ENCODE results near the gene OLA1. TPM values are rescaled to one million over a fixed set of nuclear protein-coding genes. Genes with fewer than 3 reads are reported as not detected.
A peak's percentile ranks its signal among the peaks of the same experiment; 100 is the strongest.

OLA1 gene
- polyA plus RNA-seq, 1 of the 3 experiments (the other 2 are of a cell fraction), result 46.9 TPM

DNA sequence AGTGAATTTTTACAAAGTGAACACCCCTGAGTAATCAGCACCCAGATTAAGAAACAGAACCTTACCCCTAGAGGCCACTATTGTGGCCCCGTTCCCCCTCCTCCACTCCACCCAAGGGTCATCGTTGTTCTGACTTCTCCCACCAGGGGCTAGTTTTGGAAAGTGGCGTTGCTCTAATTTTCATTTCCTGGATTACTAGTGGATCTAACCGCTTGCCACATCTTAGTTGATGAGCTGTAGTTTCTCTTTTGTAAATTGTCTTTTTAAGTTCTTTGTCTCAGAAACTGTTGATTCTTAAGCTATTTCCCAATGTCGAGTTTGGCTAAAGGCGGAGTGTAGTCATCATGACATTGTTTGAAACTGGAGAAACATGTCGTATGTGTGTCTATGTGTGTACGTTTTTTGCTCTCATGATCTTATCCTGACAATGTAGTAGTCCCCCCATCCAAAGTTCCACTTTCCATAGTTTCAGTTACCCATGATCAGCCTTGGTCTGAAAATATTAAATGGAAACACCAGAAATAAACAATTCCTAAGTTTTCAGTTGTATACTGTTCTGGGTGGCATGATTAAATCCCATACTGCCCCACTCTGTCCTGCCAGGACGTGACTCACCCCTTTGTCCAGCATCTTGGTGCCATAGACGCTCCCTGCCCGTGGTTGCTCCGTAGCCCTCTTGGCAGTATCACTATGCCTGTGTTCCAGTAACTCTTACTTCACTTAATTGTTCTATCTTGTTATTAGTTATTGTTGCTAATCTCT lies 212.2 kb downstream of the OLA1 start:
- Histone ChIP-seq H3K9ac (no peak overlapping the region), H3K27me3 (ENCODE audit: insufficient read depth) (no peaks in the 10 kb centered on the region), H3K9me2 (no peaks in the 10 kb centered on the region), H4K20me1 (ENCODE audit: insufficient read depth) (no peaks in the 10 kb centered on the region), H3F3A (replicated peaks; ENCODE audit: insufficient read depth) (peaks cover 9% of the 10 kb centered on the region), H3K79me2 (ENCODE audit: insufficient read depth) (no peaks in the 10 kb centered on the region), H3K4me1 (ENCODE audit: control insufficient read depth in 1 of 2, insufficient read depth in 2 of 2, low read depth in 1 of 2, low read length in 1 of 2) (peaks cover 6 to 14% of the 10 kb centered on the region in 2 experiments; a peak in 2 of 4 replicates), H3K4me2 (0 out of 2 replicates have a peak overlapping the region, but pooled peaks have one; percentile 26), H3K9me3 (no peaks in the 10 kb centered on the region), H3K27ac (ENCODE audit: low read depth in 2 of 2, low read length in 1 of 2) (no peak overlapping the region), H3K4me3 (ENCODE audit: low read depth in 2 of 2, low read length in 1 of 2) (0 out of 4 replicates have a peak overlapping the region, but pooled peaks of 1 of the 2 experiments have one; percentile 2), H3K36me3 (replicated peaks in 1 of 2; ENCODE audit: control insufficient read depth in 1 of 2, insufficient read depth in 2 of 2, low read length in 1 of 2) (no peaks in the 10 kb centered on the region), H2AFZ (ENCODE audit: low read depth) (peak overlapping the region; percentile 27; the same call in 1 of the 2 replicates)
- TF ChIP-seq FOXJ3 (CRISPR knock-in tag; IDR thresholded peaks at IDR 0.05) (no peak), FOSL2 (IDR thresholded peaks at IDR 0.05; ENCODE audit: borderline replicate concordance, low read depth) (peak; percentile 41; the same call in 1 of the 2 replicates), ELF1 (IDR thresholded peaks at IDR 0.05) (no peak), YY1 (IDR thresholded peaks at IDR 0.05; ENCODE audit: low read depth) (no peak), EZH2phosphoT487 (IDR thresholded peaks at IDR 0.05; ENCODE audit: borderline replicate concordance, low read depth) (no peak)
- TF ChIP-seq, protein P1, sequence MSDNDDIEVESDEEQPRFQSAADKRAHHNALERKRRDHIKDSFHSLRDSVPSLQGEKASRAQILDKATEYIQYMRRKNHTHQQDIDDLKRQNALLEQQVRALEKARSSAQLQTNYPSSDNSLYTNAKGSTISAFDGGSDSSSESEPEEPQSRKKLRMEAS (IDR thresholded peaks at IDR 0.05; ENCODE audit: low read depth), result 0 out of 2 replicates have a peak, but pooled peaks have one; percentile 18
- TF ChIP-seq, protein P2, sequence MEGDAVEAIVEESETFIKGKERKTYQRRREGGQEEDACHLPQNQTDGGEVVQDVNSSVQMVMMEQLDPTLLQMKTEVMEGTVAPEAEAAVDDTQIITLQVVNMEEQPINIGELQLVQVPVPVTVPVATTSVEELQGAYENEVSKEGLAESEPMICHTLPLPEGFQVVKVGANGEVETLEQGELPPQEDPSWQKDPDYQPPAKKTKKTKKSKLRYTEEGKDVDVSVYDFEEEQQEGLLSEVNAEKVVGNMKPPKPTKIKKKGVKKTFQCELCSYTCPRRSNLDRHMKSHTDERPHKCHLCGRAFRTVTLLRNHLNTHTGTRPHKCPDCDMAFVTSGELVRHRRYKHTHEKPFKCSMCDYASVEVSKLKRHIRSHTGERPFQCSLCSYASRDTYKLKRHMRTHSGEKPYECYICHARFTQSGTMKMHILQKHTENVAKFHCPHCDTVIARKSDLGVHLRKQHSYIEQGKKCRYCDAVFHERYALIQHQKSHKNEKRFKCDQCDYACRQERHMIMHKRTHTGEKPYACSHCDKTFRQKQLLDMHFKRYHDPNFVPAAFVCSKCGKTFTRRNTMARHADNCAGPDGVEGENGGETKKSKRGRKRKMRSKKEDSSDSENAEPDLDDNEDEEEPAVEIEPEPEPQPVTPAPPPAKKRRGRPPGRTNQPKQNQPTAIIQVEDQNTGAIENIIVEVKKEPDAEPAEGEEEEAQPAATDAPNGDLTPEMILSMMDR (IDR thresholded peaks at IDR 0.05), result peak; percentile 32
- CTCF ChIA-PET, result interaction anchor here (1.7 kb wide), 1 partner anchor 15 kb away, joined by 8 read pairs; no protein-coding TSS in a partner anchor
- 75% methylated on average over 12 of the region's 12 CpGs for WGBS (ENCODE audit: low lambda C conversion rate)
- no peak for DNase-seq
- POLR2A ChIA-PET, result no interaction called here

DNA sequence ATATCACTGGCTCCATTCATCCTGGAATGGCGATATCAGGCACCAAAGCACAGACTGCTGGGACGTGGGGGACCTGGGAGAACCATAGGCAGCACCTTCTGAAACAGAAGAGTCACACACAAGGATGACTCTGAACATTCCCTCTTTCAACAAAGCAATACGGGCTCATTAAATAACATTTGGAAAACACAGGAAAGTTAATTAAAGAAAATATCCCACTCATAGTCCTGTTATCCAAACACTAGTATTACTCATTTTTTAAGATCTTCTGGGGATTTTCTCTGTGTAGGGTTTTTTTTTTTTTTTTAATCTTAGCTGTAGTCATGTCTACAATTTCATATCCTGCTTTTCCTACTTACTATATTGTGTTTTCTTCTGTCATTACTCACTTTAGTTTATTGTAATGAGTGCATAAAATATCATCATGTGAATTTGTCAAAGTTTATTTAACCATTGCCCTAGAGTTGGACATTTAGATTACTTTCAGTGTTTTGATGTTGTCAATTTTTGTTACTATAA lies 213.2 kb downstream of the OLA1 start:
- Histone ChIP-seq H3K9me2 (no peaks in the 10 kb centered on the region), H3K9ac (no peak overlapping the region), H3K36me3 (replicated peaks in 1 of 2; ENCODE audit: control insufficient read depth in 1 of 2, insufficient read depth in 2 of 2, low read length in 1 of 2) (no peaks in the 10 kb centered on the region), H3K4me1 (ENCODE audit: control insufficient read depth in 1 of 2, insufficient read depth in 2 of 2, low read depth in 1 of 2, low read length in 1 of 2) (peaks cover 5 to 14% of the 10 kb centered on the region in 2 experiments; a peak in 2 of 4 replicates), H3F3A (replicated peaks; ENCODE audit: insufficient read depth) (peaks cover 9% of the 10 kb centered on the region), H2AFZ (ENCODE audit: low read depth) (no peak overlapping the region), H3K4me3 (ENCODE audit: low read depth in 2 of 2, low read length in 1 of 2) (no peak overlapping the region), H3K27me3 (ENCODE audit: insufficient read depth) (no peaks in the 10 kb centered on the region), H3K27ac (ENCODE audit: low read depth in 2 of 2, low read length in 1 of 2) (no peak overlapping the region), H3K79me2 (ENCODE audit: insufficient read depth) (no peaks in the 10 kb centered on the region), H4K20me1 (ENCODE audit: insufficient read depth) (no peaks in the 10 kb centered on the region), H3K9me3 (no peaks in the 10 kb centered on the region), H3K4me2 (no peak overlapping the region)
- CTCF ChIA-PET, result interaction anchor here (1.1 kb wide), 1 partner anchor 632 kb away, joined by 4 read pairs; no protein-coding TSS in a partner anchor
- no peak for DNase-seq
- POLR2A ChIA-PET, result no interaction called here
- TF ChIP-seq, protein P3, sequence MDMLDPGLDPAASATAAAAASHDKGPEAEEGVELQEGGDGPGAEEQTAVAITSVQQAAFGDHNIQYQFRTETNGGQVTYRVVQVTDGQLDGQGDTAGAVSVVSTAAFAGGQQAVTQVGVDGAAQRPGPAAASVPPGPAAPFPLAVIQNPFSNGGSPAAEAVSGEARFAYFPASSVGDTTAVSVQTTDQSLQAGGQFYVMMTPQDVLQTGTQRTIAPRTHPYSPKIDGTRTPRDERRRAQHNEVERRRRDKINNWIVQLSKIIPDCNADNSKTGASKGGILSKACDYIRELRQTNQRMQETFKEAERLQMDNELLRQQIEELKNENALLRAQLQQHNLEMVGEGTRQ (IDR thresholded peaks at IDR 0.05; ENCODE audit: borderline replicate concordance, low read depth, low read length), result no peak
- TF ChIP-seq NRF1 (IDR thresholded peaks at IDR 0.05; ENCODE audit: low read depth, low read length) (no peak), RCOR1 (IDR thresholded peaks at IDR 0.05; ENCODE audit: low read length) (no peak), NFIC (IDR thresholded peaks at IDR 0.05; ENCODE audit: borderline replicate concordance) (no peak), POLR2AphosphoS5 (IDR thresholded peaks at IDR 0.05; ENCODE audit: low read depth, low read length) (no peak), FOXM1 (IDR thresholded peaks at IDR 0.05; ENCODE audit: low read depth) (no peak), TEAD4 (IDR thresholded peaks at IDR 0.05; ENCODE audit: borderline replicate concordance, insufficient read depth) (no peak), EZH2phosphoT487 (IDR thresholded peaks at IDR 0.05; ENCODE audit: borderline replicate concordance, low read depth) (no peak)
- TF ChIP-seq, protein P4, sequence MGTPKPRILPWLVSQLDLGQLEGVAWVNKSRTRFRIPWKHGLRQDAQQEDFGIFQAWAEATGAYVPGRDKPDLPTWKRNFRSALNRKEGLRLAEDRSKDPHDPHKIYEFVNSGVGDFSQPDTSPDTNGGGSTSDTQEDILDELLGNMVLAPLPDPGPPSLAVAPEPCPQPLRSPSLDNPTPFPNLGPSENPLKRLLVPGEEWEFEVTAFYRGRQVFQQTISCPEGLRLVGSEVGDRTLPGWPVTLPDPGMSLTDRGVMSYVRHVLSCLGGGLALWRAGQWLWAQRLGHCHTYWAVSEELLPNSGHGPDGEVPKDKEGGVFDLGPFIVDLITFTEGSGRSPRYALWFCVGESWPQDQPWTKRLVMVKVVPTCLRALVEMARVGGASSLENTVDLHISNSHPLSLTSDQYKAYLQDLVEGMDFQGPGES (IDR thresholded peaks at IDR 0.05; ENCODE audit: low read depth, low read length), result no peak
- 79% methylated on average over 3 of the region's 3 CpGs for WGBS (ENCODE audit: low lambda C conversion rate)
